CD14-positive monocyte (primary cell): Measurements from ENCODE around the gene SMR3B. TPM values are rescaled to one million over a fixed set of nuclear protein-coding genes. Genes with fewer than 3 reads are reported as not detected.

Experiments used
- DNase-seq, 3 donors: peaks; one replicate each; pipeline ENCODE4 v3.0.0-alpha.2; 2011 to 2022
- H2AFZ ChIP-seq: 2 replicates; pipeline ENCODE4 v1.6.0; 2012; ENCODE audit warnings: mild to moderate bottlenecking, low read depth, low read length, inconsistent platforms; ENCODE audit not compliant: insufficient read depth, poor library complexity, severe bottlenecking
- H3K27ac ChIP-seq, 2 donors: 1 replicate in 1 of 2; 2 replicates in 1 of 2; pipeline ENCODE4 v1.5.1; 2012 to 2013; ENCODE audit warnings: low read length in 2 of 2, control low read depth in 1 of 2, inconsistent platforms in 1 of 2, low read depth in 1 of 2, mild to moderate bottlenecking in 1 of 2
- H3K27me3 ChIP-seq, 2 donors: one replicate each; pipeline versions ENCODE4 v1.6.0 to v1.6.1; 2011 to 2013; ENCODE audit warnings: low read length in 2 of 2; ENCODE audit not compliant: control insufficient read depth in 2 of 2, insufficient read depth in 2 of 2
- H3K36me3 ChIP-seq, 2 donors: replicated peaks in 1 of 2; 1 replicate in 1 of 2; 2 replicates in 1 of 2; pipeline versions ENCODE4 v1.5.1 to v1.6.1; 2012 to 2013; ENCODE audit warnings: low read length in 2 of 2, control low read depth in 1 of 2, inconsistent platforms in 1 of 2, mild to moderate bottlenecking in 1 of 2; ENCODE audit not compliant: insufficient read depth in 2 of 2, control insufficient read depth in 1 of 2
- H3K4me1 ChIP-seq, 2 donors: 1 replicate in 1 of 2; 2 replicates in 1 of 2; pipeline versions ENCODE4 v1.5.1 to v1.6.1; 2012 to 2013; ENCODE audit warnings: low read length in 2 of 2, control low read depth in 1 of 2, inconsistent platforms in 1 of 2, mild to moderate bottlenecking in 1 of 2, moderate library complexity in 1 of 2; ENCODE audit not compliant: insufficient read depth in 2 of 2, control insufficient read depth in 1 of 2
- H3K4me2 ChIP-seq: replicated peaks from 2 replicates; pipeline ENCODE3; 2012; ENCODE audit warnings: low read length, moderate library complexity, mild to moderate bottlenecking; ENCODE audit not compliant: poor library complexity, severe bottlenecking; ENCODE audit errors: extremely low read depth
- H3K4me3 ChIP-seq, 3 experiments: fragments of 200-600 bp in 1 of 3; sonication (generic) in 1 of 3; replicated peaks in 1 of 3; 1 replicate in 2 of 3; 2 replicates in 1 of 3; pipeline ENCODE4 v1.5.1; 2011 to 2013; ENCODE audit warnings: low read length in 3 of 3, mild to moderate bottlenecking in 3 of 3, control low read depth in 2 of 3, low read depth in 2 of 3, inconsistent platforms in 1 of 3, moderate library complexity in 1 of 3
- H3K79me2 ChIP-seq: 2 replicates; pipeline ENCODE4 v1.6.0; 2012; ENCODE audit warnings: mild to moderate bottlenecking, control low read depth, inconsistent platforms, low read length, moderate library complexity; ENCODE audit not compliant: insufficient read depth
- H3K9ac ChIP-seq: 2 replicates; pipeline ENCODE4 v1.6.0; 2017; ENCODE audit warnings: low read length, mild to moderate bottlenecking; ENCODE audit not compliant: insufficient read depth, poor library complexity, severe bottlenecking
- H3K9me3 ChIP-seq, 2 donors: replicated peaks in 1 of 2; 1 replicate in 1 of 2; 2 replicates in 1 of 2; pipeline versions ENCODE4 v1.5.1 to v1.6.1; 2012 to 2013; ENCODE audit warnings: low read length in 2 of 2, control low read depth in 1 of 2; ENCODE audit not compliant: control insufficient read depth in 1 of 2, insufficient read depth in 1 of 2
- H4K20me1 ChIP-seq: 2 replicates; pipeline ENCODE4 v1.6.0; 2012; ENCODE audit warnings: mild to moderate bottlenecking, low read length, control low read depth, moderate library complexity; ENCODE audit not compliant: insufficient read depth
- H3K27ac Mint-ChIP-seq, 7 donors: one replicate each; pipeline ENCODE4 v1.8.0; 2020; ENCODE audit warnings: mild to moderate bottlenecking in 7 of 7, mixed read lengths in 7 of 7, moderate library complexity in 6 of 7, inconsistent platforms in 2 of 7
- H3K27me3 Mint-ChIP-seq, 3 donors: one replicate each; pipeline ENCODE4 v1.8.0; 2021 to 2022; ENCODE audit warnings: low read depth in 3 of 3, mild to moderate bottlenecking in 3 of 3, mixed read lengths in 3 of 3, moderate library complexity in 3 of 3, inconsistent platforms in 1 of 3
- H3K36me3 Mint-ChIP-seq, 2 donors: one replicate each; pipeline ENCODE4 v1.8.0; 2020; ENCODE audit warnings: mixed read lengths in 2 of 2, inconsistent platforms in 1 of 2, mild to moderate bottlenecking in 1 of 2
- H3K4me1 Mint-ChIP-seq: one replicate; pipeline ENCODE4 v1.8.0; 2020; ENCODE audit warnings: mild to moderate bottlenecking, mixed read lengths
- H3K4me3 Mint-ChIP-seq, 2 donors: one replicate each; pipeline ENCODE4 v1.8.0; 2020; ENCODE audit warnings: mild to moderate bottlenecking in 2 of 2, mixed read lengths in 2 of 2, moderate library complexity in 1 of 2
- H3K9me3 Mint-ChIP-seq, 7 donors: one replicate each; pipeline ENCODE4 v1.8.0; 2020 to 2022; ENCODE audit warnings: mixed read lengths in 7 of 7, mild to moderate bottlenecking in 6 of 7, moderate library complexity in 6 of 7, inconsistent platforms in 2 of 7
- CTCF ChIP-seq: fragments of 200-600 bp; IDR thresholded peaks from one replicate; pipeline ENCODE4 v1.8.0; 2022; ENCODE audit warnings: antibody characterized with exemption, mild to moderate bottlenecking
- WGBS: methylation state at CpG from one replicate; pipeline ENCODE4 v1.1.5; 2013; ENCODE audit warnings: missing lambda C conversion rate; ENCODE audit not compliant: insufficient coverage; 5-methylcytosine and 5-hydroxymethylcytosine counted together
- intact Hi-C, 2 donors: fragments of 100-400 bp; cut with micrococcal nuclease; formaldehyde crosslinking; loops; one replicate each; pipeline versions ENCODE4 v1.15.0 to v1.15.1; 2023
- polyA plus RNA-seq, 3 donors: library from polyadenylated mRNA; depleted of rRNA in 1 of 3; unstranded in 2 of 3; stranded (reverse) in 1 of 3; fragments of 300-500 nt in 2 of 3; fragments of >200 nt in 1 of 3; fragmentation: Illumina TruSeq in 2 of 3; gene quantifications; 1 replicate in 2 of 3; 2 replicates in 1 of 3; pipeline ENCODE4 v1.2.3, GENCODE V29; 2012 to 2021

The SMR3B gene
- polyA plus RNA-seq, 3 donors = not detected

- no peaks in the 10 kb centered on the region for H3K27me3 ChIP-seq
- Mint-ChIP-seq H3K4me1 (no peaks in the 10 kb centered on the region), H3K4me3 (no peak overlapping the region), H3K9me3 (peaks cover 4 to 14% (median 9%) of the 10 kb centered on the region in 7 donors), H3K36me3 (no peaks in the 10 kb centered on the region), H3K27ac (no peak overlapping the region), H3K27me3 (no peaks in the 10 kb centered on the region)
- no peak overlapping the region for H3K4me2 ChIP-seq
- intact Hi-C loops = no loop called here
- no peak for DNase-seq
- no peaks in the 10 kb centered on the region for H3K4me1 ChIP-seq
- no peak overlapping the region for H3K9ac ChIP-seq
- H3K36me3 ChIP-seq = no peaks in the 10 kb centered on the region
- no peak overlapping the region for H3K4me3 ChIP-seq
- H3K27ac ChIP-seq = no peak overlapping the region
- no peaks in the 10 kb centered on the region for H3K79me2 ChIP-seq
- H3K9me3 ChIP-seq = peaks cover 0 to 4% of the 10 kb centered on the region in 2 donors
- no peak overlapping the region for H2AFZ ChIP-seq
- TF ChIP-seq CTCF = no peak
- WGBS = no CpG with 5 or more reads among the region's 1 CpG
- no peaks in the 10 kb centered on the region for H4K20me1 ChIP-seq
These were observed 42.4 kb downstream of the SMR3B start for GRCh38 chr4:70425306-70425705.

- Histone ChIP-seq H3K4me3 (no peak overlapping the region), H2AFZ (no peak overlapping the region), H3K9ac (no peak overlapping the region), H3K27me3 (no peaks in the 10 kb centered on the region), H3K9me3 (peaks cover 0 to 4% of the 10 kb centered on the region in 2 donors), H3K27ac (no peak overlapping the region), H3K79me2 (no peaks in the 10 kb centered on the region), H3K4me2 (no peak overlapping the region), H4K20me1 (no peaks in the 10 kb centered on the region), H3K36me3 (no peaks in the 10 kb centered on the region), H3K4me1 (no peaks in the 10 kb centered on the region)
- TF ChIP-seq CTCF = no peak
- Mint-ChIP-seq H3K27ac (no peak overlapping the region), H3K4me1 (no peaks in the 10 kb centered on the region), H3K27me3 (no peaks in the 10 kb centered on the region), H3K9me3 (peaks cover 4 to 14% (median 8%) of the 10 kb centered on the region in 7 donors), H3K4me3 (no peak overlapping the region), H3K36me3 (no peaks in the 10 kb centered on the region)
- intact Hi-C loops = no loop called here
- DNase-seq = no peak
These were observed 43.9 kb downstream of the SMR3B start for GRCh38 chr4:70426789-70427188.
